H1 (cell line): ENCODE results near the gene PXT1. TPM values are rescaled to one million over a fixed set of nuclear protein-coding genes. Genes with fewer than 3 reads are reported as not detected.

Experiments used
- CTCF ChIA-PET: fragments of 300-600 bp; sonication (Branson Sonifier 250); formaldehyde crosslinking; loops from one replicate; lab custom pipeline; 2021; ENCODE audit not compliant: partially characterized antibody; lab: Charles Lee
- POLR2A ChIA-PET: fragments of 300-600 bp; sonication (Branson Sonifier 250); formaldehyde crosslinking; loops from one replicate; lab custom pipeline; 2021; ENCODE audit warnings: inconsistent platforms; ENCODE audit not compliant: partially characterized antibody; lab: Charles Lee
- DNase-seq, 2 experiments: peaks; one replicate each; pipeline versions ENCODE4 v3.0.0 to v3.0.0-alpha.2; 2010 to 2022; ENCODE audit warnings: low spot score in 2 of 2, low read depth in 1 of 2, mixed read lengths in 1 of 2
- FAIRE-seq: peaks from 2 replicates; lab custom pipeline; 2011; peaks lifted over from hg19 to GRCh38; lab: Jason Lieb, UNC
- H2AFZ ChIP-seq: 2 replicates; pipeline ENCODE4 v1.8.1; 2012; ENCODE audit warnings: low read length, inconsistent platforms
- H2AK5ac ChIP-seq: 2 replicates; pipeline ENCODE4 v1.6.1; 2013; ENCODE audit warnings: low read depth, low read length
- H2BK120ac ChIP-seq: replicated peaks from 2 replicates; pipeline ENCODE3; 2013; ENCODE audit warnings: low read depth, low read length, inconsistent platforms
- H2BK12ac ChIP-seq: 2 replicates; pipeline ENCODE4 v1.6.1; 2013; ENCODE audit warnings: low read depth, low read length
- H2BK15ac ChIP-seq: 2 replicates; pipeline ENCODE4 v1.6.1; 2013; ENCODE audit warnings: low read length
- H2BK20ac ChIP-seq: 2 replicates; pipeline ENCODE4 v1.6.1; 2013; ENCODE audit warnings: low read length
- H2BK5ac ChIP-seq: 2 replicates; pipeline ENCODE4 v1.6.1; 2013; ENCODE audit warnings: low read depth, low read length
- H3K14ac ChIP-seq: 2 replicates; pipeline ENCODE4 v1.6.1; 2013; ENCODE audit warnings: inconsistent platforms; ENCODE audit not compliant: insufficient read length
- H3K18ac ChIP-seq: 2 replicates; pipeline ENCODE4 v1.6.1; 2013; ENCODE audit warnings: low read length; ENCODE audit errors: extremely low read depth
- H3K23ac ChIP-seq: 2 replicates; pipeline ENCODE4 v1.6.1; 2013; ENCODE audit warnings: inconsistent platforms; ENCODE audit not compliant: insufficient read length
- H3K23me2 ChIP-seq: 2 replicates; pipeline ENCODE4 v1.6.1; 2013; ENCODE audit warnings: low read depth, low read length
- H3K27ac ChIP-seq: 2 replicates; pipeline ENCODE4 v1.6.1; 2011; ENCODE audit warnings: low read depth, low read length, inconsistent platforms
- H3K27me3 ChIP-seq, 4 experiments: replicated peaks in 1 of 4; 1 replicate in 1 of 4; 2 replicates in 3 of 4; pipeline versions ENCODE4 v1.6.1 to v1.8.1; 2011 to 2013; ENCODE audit warnings: low read length in 3 of 4, mild to moderate bottlenecking in 3 of 4, inconsistent platforms in 2 of 4, mixed read lengths in 2 of 4, moderate library complexity in 1 of 4; ENCODE audit not compliant: control insufficient read depth in 3 of 4, insufficient read depth in 3 of 4; ENCODE audit errors: extremely low read depth in 1 of 4
- H3K36me3 ChIP-seq, 4 experiments: 2 replicates each; pipeline versions ENCODE4 v1.6.1 to v1.8.1; 2011 to 2013; ENCODE audit warnings: mild to moderate bottlenecking in 4 of 4, low read length in 3 of 4, moderate library complexity in 2 of 4, control low read depth in 1 of 4, inconsistent platforms in 1 of 4; ENCODE audit not compliant: insufficient read depth in 4 of 4, control insufficient read depth in 2 of 4
- H3K4ac ChIP-seq: replicated peaks from 2 replicates; pipeline ENCODE3; 2013; ENCODE audit warnings: low read length, low read depth, mixed read lengths, inconsistent platforms; ENCODE audit not compliant: insufficient read length
- H3K4me1 ChIP-seq, 4 experiments: replicated peaks in 1 of 4; 1 replicate in 1 of 4; 2 replicates in 3 of 4; pipeline versions ENCODE4 v1.6.1 to v1.8.1; 2011 to 2013; ENCODE audit warnings: low read length in 3 of 4, inconsistent platforms in 2 of 4, mixed read lengths in 1 of 4; ENCODE audit not compliant: insufficient read depth in 4 of 4, control insufficient read depth in 3 of 4
- H3K4me2 ChIP-seq, 2 experiments: 2 replicates each; pipeline versions ENCODE4 v1.6.1 to v1.8.1; 2011 to 2013; ENCODE audit warnings: low read depth in 2 of 2, low read length in 2 of 2, control low read depth in 1 of 2, inconsistent platforms in 1 of 2, mild to moderate bottlenecking in 1 of 2; ENCODE audit not compliant: insufficient read depth in 1 of 2
- H3K4me3 ChIP-seq, 4 experiments: fragments of 200-600, 300-600 bp in 1 of 4; sonication (generic), shearing (Covaris generic), sonication (Bioruptor Twin) in 1 of 4; 2 replicates each; pipeline versions ENCODE4 v1.5.1 to v1.8.1; 2011 to 2016; ENCODE audit warnings: low read length in 4 of 4, low read depth in 3 of 4, control low read depth in 2 of 4, inconsistent platforms in 2 of 4, mild to moderate bottlenecking in 2 of 4, mixed read lengths in 1 of 4, moderate library complexity in 1 of 4; ENCODE audit not compliant: insufficient read depth in 2 of 4; ENCODE audit errors: extremely low read depth in 1 of 4
- H3K56ac ChIP-seq: replicated peaks from 2 replicates; pipeline ENCODE3; 2013; ENCODE audit warnings: low read depth, mild to moderate bottlenecking, mixed read lengths, low read length, inconsistent platforms; ENCODE audit not compliant: insufficient read length
- H3K79me1 ChIP-seq: 2 replicates; pipeline ENCODE4 v1.6.1; 2013; ENCODE audit warnings: low read depth, low read length, control low read depth
- H3K79me2 ChIP-seq, 2 experiments: 2 replicates each; pipeline versions ENCODE4 v1.6.1 to v1.8.1; 2012 to 2013; ENCODE audit warnings: low read length in 2 of 2, mild to moderate bottlenecking in 2 of 2, inconsistent platforms in 1 of 2; ENCODE audit not compliant: insufficient read depth in 2 of 2, control insufficient read depth in 1 of 2
- H3K9ac ChIP-seq, 4 experiments: replicated peaks in 1 of 4; 1 replicate in 1 of 4; 2 replicates in 3 of 4; pipeline versions ENCODE4 v1.6.1 to v1.8.1; 2011 to 2013; ENCODE audit warnings: low read depth in 3 of 4, low read length in 3 of 4, control low read depth in 2 of 4, mild to moderate bottlenecking in 2 of 4, moderate library complexity in 2 of 4, inconsistent platforms in 1 of 4; ENCODE audit errors: extremely low read depth in 1 of 4
- H3K9me3 ChIP-seq, 2 experiments: 2 replicates each; pipeline versions ENCODE4 v1.6.1 to v1.8.1; 2012 to 2013; ENCODE audit warnings: mild to moderate bottlenecking in 2 of 2, moderate library complexity in 2 of 2, control low read depth in 1 of 2, inconsistent platforms in 1 of 2, low read depth in 1 of 2, low read length in 1 of 2, mixed read lengths in 1 of 2; ENCODE audit not compliant: insufficient read depth in 2 of 2
- H4K20me1 ChIP-seq, 2 experiments: replicated peaks in 1 of 2; 2 replicates each; pipeline versions ENCODE3 to v1.8.1; 2011 to 2013; ENCODE audit warnings: inconsistent platforms in 2 of 2, low read length in 2 of 2, mild to moderate bottlenecking in 1 of 2; ENCODE audit not compliant: insufficient read depth in 2 of 2, control insufficient read depth in 1 of 2
- H4K5ac ChIP-seq: 2 replicates; pipeline ENCODE4 v1.6.1; 2013; ENCODE audit warnings: low read length, low read depth, mixed read lengths, inconsistent platforms; ENCODE audit not compliant: insufficient read length
- H4K8ac ChIP-seq: 2 replicates; pipeline ENCODE4 v1.8.0; 2013; ENCODE audit warnings: mild to moderate bottlenecking, moderate library complexity, low read length, inconsistent platforms; ENCODE audit not compliant: insufficient read depth; ENCODE audit errors: extremely low read depth
- H4K91ac ChIP-seq: replicated peaks from 2 replicates; pipeline ENCODE3; 2013; ENCODE audit warnings: low read length, mixed read lengths, inconsistent platforms; ENCODE audit not compliant: insufficient read length
- ATF3 ChIP-seq: IDR thresholded peaks from 2 replicates; pipeline ENCODE4 v1.6.1; 2011; ENCODE audit warnings: low read depth, mild to moderate bottlenecking, low read length; ENCODE audit not compliant: insufficient read depth
- CBX5 ChIP-seq: fragments of 300-800, 300-1000 bp; sonication (generic); IDR thresholded peaks from 2 replicates; pipeline ENCODE4 v1.7.1; 2016; ENCODE audit warnings: antibody characterized with exemption, low read length, low read depth
- KDM4A ChIP-seq: IDR thresholded peaks from one replicate; pipeline ENCODE4 v1.7.1; 2012; ENCODE audit warnings: low read depth, mild to moderate bottlenecking, moderate library complexity, low read length, inconsistent platforms; ENCODE audit not compliant: severe bottlenecking
- NRF1 ChIP-seq: IDR thresholded peaks from 2 replicates; pipeline ENCODE4 v1.6.1; 2011; ENCODE audit warnings: mild to moderate bottlenecking, low read depth, low read length, improper control_type of control experiment
- RAD21 ChIP-seq, 2 experiments: IDR thresholded peaks in 1 of 2; conservative IDR thresholded peaks in 1 of 2; 2 replicates each; pipeline ENCODE4 v1.6.1; 2011; ENCODE audit warnings: low read depth in 2 of 2, low read length in 2 of 2, improper control_type of control experiment in 1 of 2, inconsistent platforms in 1 of 2, mild to moderate bottlenecking in 1 of 2, moderate library complexity in 1 of 2
- SIRT6 ChIP-seq: IDR thresholded peaks from one replicate; pipeline ENCODE4 v1.7.1; 2012; ENCODE audit warnings: low read length, inconsistent platforms
- SIX5 ChIP-seq: IDR thresholded peaks from 2 replicates; pipeline ENCODE4 v1.6.1; 2011; ENCODE audit warnings: mild to moderate bottlenecking, low read depth, low read length
- SRF ChIP-seq: IDR thresholded peaks from 2 replicates; pipeline ENCODE4 v1.6.1; 2011; ENCODE audit warnings: mild to moderate bottlenecking, low read depth, low read length, moderate library complexity
- TEAD4 ChIP-seq: IDR thresholded peaks from 2 replicates; pipeline ENCODE4 v1.6.1; 2012; ENCODE audit warnings: low read depth, low read length, inconsistent platforms, mixed read lengths
- polyA plus RNA-seq, 7 experiments: library from polyadenylated mRNA; depleted of rRNA in 3 of 7; stranded (reverse) in 5 of 7; unstranded in 2 of 7; fragments of >200 nt in 5 of 7; fragments of 200-250 nt in 2 of 7; gene quantifications; 1 replicate in 5 of 7; 2 replicates in 1 of 7; 4 replicates in 1 of 7; pipeline versions ENCODE4 v1.2.1 to v1.2.3, GENCODE V29; 2011 to 2013; ENCODE audit warnings: missing spikeins in 2 of 7, mixed read lengths in 2 of 7
- total RNA-seq: library from RNA; stranded (reverse); fragmentation: NEBNext Ultra II Directional; extraction: Animal tissue kit (Norgen Biotek cat#: 25700); gene quantifications from 2 replicates; pipeline ENCODE4 v1.2.1, GENCODE V29; 2021

PXT1 gene
- total and polyA plus RNA-seq, 2 of the 8 experiments (the other 6 are each of a cell fraction or from before 2014, with no cell fraction given), result 0.06 TPM; not detected in 1

- H3K4me1 ChIP-seq, result peaks cover 0 to 5% (median 0%) of the 10 kb centered on the region in 4 experiments; a peak in 1 of 7 replicates
- no peak overlapping the region for H2BK15ac ChIP-seq
- no peak overlapping the region for H2AK5ac ChIP-seq
- H3K27me3 ChIP-seq, result no peaks in the 10 kb centered on the region
- H3K4me3 ChIP-seq, result no peak overlapping the region
- ChIA-PET CTCF (interaction anchor here (1.2 kb wide), 1 partner anchor 9 kb away, joined by 4 read pairs; no protein-coding TSS in a partner anchor), POLR2A (interaction anchor here (0.6 kb wide), 1 partner anchor 9 kb away, joined by 3 read pairs; no protein-coding TSS in a partner anchor)
- no peak for DNase-seq
- no peak overlapping the region for H2AFZ ChIP-seq
- H3K56ac ChIP-seq, result no peak overlapping the region
- H3K79me1 ChIP-seq, result no peaks in the 10 kb centered on the region
- H2BK12ac ChIP-seq, result no peak overlapping the region
- no peaks in the 10 kb centered on the region for H4K20me1 ChIP-seq
- no peaks in the 10 kb centered on the region for H3K9me3 ChIP-seq
- no peak for FAIRE-seq
- no peak overlapping the region for H2BK20ac ChIP-seq
- H3K23me2 ChIP-seq, result no peaks in the 10 kb centered on the region
- H4K91ac ChIP-seq, result no peak overlapping the region
- no peak overlapping the region for H3K4me2 ChIP-seq
- no peak overlapping the region for H3K9ac ChIP-seq
- H2BK120ac ChIP-seq, result no peak overlapping the region
- no peak overlapping the region for H3K27ac ChIP-seq
- H3K4ac ChIP-seq, result no peak overlapping the region
- TF ChIP-seq SRF (no peak), CBX5 (no peak), SIRT6 (no peak), ATF3 (no peak), RAD21 (IDR thresholded peaks at IDR 0.05 in 1 of 2, conservative IDR thresholded peaks at IDR 0.05 in 1 of 2; ENCODE audit: low read depth in 2 of 2, low read length in 2 of 2) (no peak), TEAD4 (no peak), NRF1 (no peak), SIX5 (no peak), KDM4A (no peak)
- TF ChIP-seq, all 59 proteins: peak for 0
- no peak overlapping the region for H2BK5ac ChIP-seq
- no peak overlapping the region for H3K18ac ChIP-seq
- H3K79me2 ChIP-seq, result peaks cover 0 to 73% of the 10 kb centered on the region in 2 experiments; a peak in 3 of 4 replicates
- no peaks in the 10 kb centered on the region for H3K36me3 ChIP-seq
- no peak overlapping the region for H4K8ac ChIP-seq
- no peak overlapping the region for H4K5ac ChIP-seq
- no peak overlapping the region for H3K23ac ChIP-seq
- no peak overlapping the region for H3K14ac ChIP-seq
These were observed 18.3 kb upstream of the PXT1 start for GRCh38 chr6:36460916-36461315.
